Ovary (tissue), 9 donors: ENCODE data around the gene PLEKHG7. TPM values are rescaled to one million over a fixed set of nuclear protein-coding genes. Genes with fewer than 3 reads are reported as not detected.

Source experiments
- DNase-seq, 5 donors: peaks; one replicate each; pipeline ENCODE4 v3.0.0-alpha.2; 2019 to 2020
- H3K27ac ChIP-seq, 2 donors: fragments of 200-600 bp; one replicate each; pipeline versions ENCODE4 v1.5.1 to v1.8.0; 2019 to 2022
- H3K27me3 ChIP-seq: fragments of 200-600 bp; one replicate; pipeline ENCODE4 v1.8.0; 2022
- H3K36me3 ChIP-seq: fragments of 200-600 bp; sonication (generic); one replicate; pipeline ENCODE4 v1.5.1; 2019
- H3K4me1 ChIP-seq: one replicate; pipeline ENCODE4 v1.8.1; 2013; ENCODE audit warnings: mild to moderate bottlenecking, moderate library complexity; ENCODE audit not compliant: insufficient read depth
- H3K4me3 ChIP-seq: fragments of 200-600 bp; sonication (generic); one replicate; pipeline ENCODE4 v1.5.1; 2017
- H3K9me3 ChIP-seq, 2 donors: fragments of 200-600 bp in 1 of 2; sonication (generic) in 1 of 2; one replicate each; pipeline versions ENCODE4 v1.5.1 to v1.8.1; 2013 to 2019; ENCODE audit warnings: mild to moderate bottlenecking in 1 of 2, moderate library complexity in 1 of 2
- CTCF ChIP-seq, 3 donors: fragments of 450-650 bp in 2 of 3; fragments of 200-600 bp in 1 of 3; IDR thresholded peaks; one replicate each; pipeline versions ENCODE4 v1.5.1 to v1.8.0; 2016 to 2022; ENCODE audit warnings: antibody characterized with exemption in 3 of 3, mild to moderate bottlenecking in 1 of 3
- EP300 ChIP-seq: sonication (generic); formaldehyde crosslinking; IDR thresholded peaks from one replicate; pipeline ENCODE4 v1.6.1; 2017; ENCODE audit warnings: antibody characterized with exemption
- POLR2A ChIP-seq: fragments of 450-650 bp; IDR thresholded peaks from one replicate; pipeline ENCODE4 v1.6.1; 2017; ENCODE audit warnings: antibody characterized with exemption, mild to moderate bottlenecking, moderate library complexity
- WGBS, 3 donors: extraction: QIAGEN DNeasy Blood & Tissue Kit in 1 of 3; methylation state at CpG; one replicate each; pipeline versions ENCODE4 v1.1.5 to v1.1.7; 2013 to 2017; 5-methylcytosine and 5-hydroxymethylcytosine counted together
- intact Hi-C, 4 donors: fragments of 100-400 bp; cut with DNase I; formaldehyde crosslinking; loops; one replicate each; pipeline versions ENCODE4 v1.11.0 to v1.15.1; 2022 to 2023
- polyA plus RNA-seq, 2 donors: library from polyadenylated mRNA; stranded (reverse); fragments of 200-250 nt in 1 of 2; fragments of 350-450 nt in 1 of 2; fragmentation: Illumina TruSeq in 1 of 2; extraction: RNeasy Lipid Tissue Mini Kit (QIAGEN cat#74804) in 1 of 2; gene quantifications; one replicate each; pipeline ENCODE4 v1.2.3, GENCODE V29; 2013 to 2014
- total RNA-seq, 7 donors: library from RNA; depleted of rRNA in 2 of 7; stranded (reverse); fragments of >200 nt in 2 of 7; fragmentation: NEBNext Ultra II Directional in 3 of 7; extraction: Animal tissue kit (Norgen Biotek cat#: 25700) in 3 of 7; gene quantifications; one replicate each; pipeline versions ENCODE4 v1.1.0 to v1.2.4, GENCODE V29; 2016 to 2023
- donor health status: DM: no; HTN: no; CAD: no; lungs with moderate emphysema.
- donor health status: DM: no; HTN: no; CAD: no.
- donor health status: Bipolar disorder and iron deficiency.
- donor health status: DM: yes; HTN: yes; CAD: no.
- donor health status: DM: no; HTN: no; CAD: no.
- donor health status: DM: yes; HTN: yes; CAD: no.

Gene PLEKHG7
- total and polyA plus RNA-seq, 9 donors, result 0.20 to 6.1 (median 0.36) TPM; not detected in 4

- Histone ChIP-seq H3K36me3 (no peaks in the 10 kb centered on the region), H3K4me1 (no peaks in the 10 kb centered on the region), H3K27me3 (no peaks in the 10 kb centered on the region), H3K9me3 (no peaks in the 10 kb centered on the region), H3K27ac (no peak overlapping the region), H3K4me3 (no peak overlapping the region)
- DNase-seq, result no peak
- intact Hi-C loops, result no loop called here
- 95 to 97% (median 95%) methylated on average over 5 of the region's 5 CpGs for WGBS, 3 donors
- TF ChIP-seq POLR2A (no peak), EP300 (no peak), CTCF (IDR thresholded peaks at IDR 0.05) (no peak)
Measured at GRCh38 chr12:92762773-92763172, 60.0 kb downstream of the PLEKHG7 start.

- no peak overlapping the region for H3K4me3 ChIP-seq
- DNase-seq, result no peak
- H3K27ac ChIP-seq, result no peak overlapping the region
- H3K9me3 ChIP-seq, result no peaks in the 10 kb centered on the region
- no peak for TF ChIP-seq POLR2A
- no peak for TF ChIP-seq CTCF (IDR thresholded peaks at IDR 0.05)
- no peak for TF ChIP-seq EP300
- intact Hi-C loops, result no loop called here
- 65 to 71% (median 69%) methylated on average over 5 of the region's 5 CpGs for WGBS, 3 donors
- no peaks in the 10 kb centered on the region for H3K27me3 ChIP-seq
- no peaks in the 10 kb centered on the region for H3K36me3 ChIP-seq
- H3K4me1 ChIP-seq, result peaks cover 4% of the 10 kb centered on the region
Measured at GRCh38 chr12:92764831-92765230, 62.0 kb downstream of the PLEKHG7 start.

GRCh38 chr12:92765871-92766270 is 63.1 kb downstream of the PLEKHG7 start:
- Histone ChIP-seq H3K36me3 (no peaks in the 10 kb centered on the region), H3K4me1 (peaks cover 4% of the 10 kb centered on the region), H3K27ac (no peak overlapping the region), H3K9me3 (no peaks in the 10 kb centered on the region), H3K4me3 (no peak overlapping the region), H3K27me3 (no peaks in the 10 kb centered on the region)
- intact Hi-C loops, result no loop called here
- TF ChIP-seq CTCF (IDR thresholded peaks at IDR 0.05), result no peak
- TF ChIP-seq EP300, result no peak
- TF ChIP-seq POLR2A, result no peak
- no peak for DNase-seq
- WGBS, 3 donors, result 94 to 97% (median 97%) methylated on average over 1 of the region's 1 CpG

- H3K4me3 ChIP-seq, result no peak overlapping the region
- H3K4me1 ChIP-seq, result peaks cover 4% of the 10 kb centered on the region
- H3K27me3 ChIP-seq, result no peaks in the 10 kb centered on the region
- intact Hi-C loops, result no loop called here
- no peak for DNase-seq
- WGBS, 3 donors, result 45 to 61% (median 51%) methylated on average over 4 of the region's 4 CpGs
- no peaks in the 10 kb centered on the region for H3K36me3 ChIP-seq
- H3K9me3 ChIP-seq, result no peaks in the 10 kb centered on the region
- H3K27ac ChIP-seq, result no peak overlapping the region
- no peak for TF ChIP-seq EP300
- no peak for TF ChIP-seq POLR2A
- TF ChIP-seq CTCF (IDR thresholded peaks at IDR 0.05), result no peak
Measured at GRCh38 chr12:92769124-92769901, 66.5 kb downstream of the PLEKHG7 start.
